Stimulated activated CD4-positive, alpha-beta T cell treated with anti-CD3 and anti-CD28 coated beads, Interleukin-12 subunit alpha, Interleukin-12 subunit beta, amount 100 ng/mL, for 48 hours (primary cell): ENCODE measurements around the gene RAB11FIP4.
A peak's percentile ranks its signal among the peaks of the same experiment; 100 is the strongest.

Source experiments
- DNase-seq, 3 donors: peaks; one replicate each; pipeline ENCODE4 v3.0.0-alpha.2; 2020; ENCODE audit warnings: low read depth in 2 of 3, low spot score in 1 of 3

The RAB11FIP4 gene

DNA sequence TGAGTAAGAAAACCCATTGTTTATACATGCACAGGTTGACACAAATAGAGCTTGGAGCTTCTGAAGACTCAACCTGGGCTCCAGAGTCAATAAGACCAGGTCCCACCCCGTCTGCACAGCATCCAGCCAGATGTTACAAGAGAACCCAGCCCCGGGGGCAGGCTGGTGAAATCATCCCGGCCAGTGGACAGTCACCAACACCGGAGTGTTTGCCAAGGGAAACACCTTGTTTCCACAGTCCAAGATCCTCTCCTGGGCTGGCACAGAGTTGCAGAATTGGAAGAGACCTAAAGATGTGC lies 90.3 kb downstream of the RAB11FIP4 start:
- no peak for DNase-seq

GRCh38 chr17:31484821-31485220 lies 93.3 kb downstream of the RAB11FIP4 start:
- DNase-seq, result no peak

DNA sequence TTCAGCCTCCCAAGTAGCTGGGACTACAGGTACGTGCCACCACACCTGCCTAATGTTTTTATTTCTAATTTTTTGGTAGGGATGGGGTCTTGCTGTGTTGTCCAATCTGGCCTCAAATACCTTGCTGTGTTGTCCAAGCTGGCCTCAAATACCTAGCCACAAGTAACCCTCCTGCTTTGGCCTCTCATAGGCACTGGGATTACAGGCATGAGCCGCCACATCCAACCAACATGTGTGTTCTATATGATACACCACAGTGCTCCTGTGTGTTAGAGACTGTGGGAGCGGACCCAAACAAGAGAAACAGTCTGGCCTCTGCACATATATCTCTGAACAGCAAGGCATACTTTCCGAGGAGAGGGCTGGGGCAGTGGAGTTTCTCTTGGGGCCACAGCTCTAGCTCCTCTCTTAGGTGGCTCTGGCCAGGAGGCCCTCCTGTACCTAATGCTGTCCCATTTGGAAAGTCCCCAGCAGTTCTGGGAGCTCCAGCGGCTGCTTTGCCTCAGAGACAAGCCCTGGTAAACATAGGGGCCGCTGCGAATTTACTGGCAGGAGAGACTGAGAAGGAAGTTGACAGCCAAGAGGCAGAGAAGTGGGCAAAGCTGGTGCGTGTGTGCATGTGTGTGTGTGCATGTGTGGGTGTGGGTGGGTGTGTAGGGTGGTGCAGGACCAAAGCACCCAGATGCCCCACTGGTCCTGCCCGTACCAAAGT lies 95.0 kb downstream of the RAB11FIP4 start:
- DNase-seq, result no peak

DNA sequence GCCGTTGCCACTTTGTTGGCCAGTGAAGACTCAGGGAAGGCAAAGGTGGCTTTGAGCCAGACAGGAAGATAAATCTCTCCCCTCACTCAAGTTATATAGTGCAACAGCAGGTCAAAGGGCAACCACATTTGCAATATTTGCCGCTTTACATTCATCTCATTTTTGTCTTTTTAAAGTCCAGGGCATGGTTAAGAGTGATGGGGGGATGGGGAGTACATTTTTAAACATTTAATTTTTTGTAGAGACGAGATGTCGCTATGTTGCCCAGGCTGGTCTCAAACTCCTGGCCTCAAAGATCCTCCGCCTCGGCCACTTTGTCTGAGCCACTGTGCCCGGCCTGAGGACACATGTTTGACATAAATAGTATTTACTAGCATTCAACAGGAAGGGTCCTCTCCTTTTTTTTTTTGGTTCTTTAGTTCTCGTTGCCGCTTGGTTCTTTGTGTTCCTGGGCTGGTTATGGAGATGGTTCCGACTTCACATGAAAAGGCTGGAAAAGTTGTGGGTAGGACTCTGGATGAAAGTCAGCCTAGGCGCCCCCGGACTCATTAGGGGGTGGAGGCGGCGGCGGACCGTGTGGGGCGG lies 95.7 kb downstream of the RAB11FIP4 start:
- no peak for DNase-seq

- peak; percentile 81 to 89 (median 85) for DNase-seq
Measured at GRCh38 chr17:31487648-31488263, 96.3 kb downstream of the RAB11FIP4 start.

DNA sequence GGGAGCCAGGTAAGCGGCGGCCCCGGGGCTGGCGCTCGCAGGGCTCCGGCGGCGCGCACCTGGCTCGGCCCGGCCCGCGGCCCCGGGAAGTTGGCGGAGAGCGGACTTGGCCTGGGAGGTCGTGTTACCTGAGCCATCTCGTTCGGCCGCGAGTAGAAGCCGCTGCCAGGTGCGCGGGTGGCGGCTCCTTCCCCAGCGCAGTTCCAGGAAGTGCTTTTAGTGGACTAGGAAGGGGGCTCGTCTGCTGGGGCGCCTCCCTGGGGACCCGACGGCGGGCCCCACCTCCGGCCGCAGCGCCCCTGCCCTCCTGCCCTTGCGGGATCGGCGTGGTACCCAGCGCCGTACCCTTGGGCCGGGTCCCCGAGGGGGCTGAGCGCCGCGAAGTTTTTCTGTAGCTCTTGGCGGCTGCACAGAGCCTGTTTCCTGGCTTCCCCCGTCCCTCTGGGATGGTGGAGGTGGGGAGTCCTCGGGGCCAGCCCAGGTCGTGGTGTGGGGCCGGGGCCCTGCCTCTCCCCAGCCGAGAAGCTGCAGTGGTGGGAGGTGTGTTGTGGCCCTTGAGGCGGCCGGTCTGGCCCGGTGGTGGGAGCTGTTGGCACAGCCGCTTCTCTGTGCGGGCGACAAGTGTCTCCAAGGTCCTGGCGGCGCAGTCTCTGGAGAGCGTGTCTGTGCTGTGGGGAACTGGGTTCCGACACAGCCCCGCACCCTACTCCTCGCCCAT lies 96.9 kb downstream of the RAB11FIP4 start:
- peak in 1 of 3 donors; percentile 19 for DNase-seq

DNA sequence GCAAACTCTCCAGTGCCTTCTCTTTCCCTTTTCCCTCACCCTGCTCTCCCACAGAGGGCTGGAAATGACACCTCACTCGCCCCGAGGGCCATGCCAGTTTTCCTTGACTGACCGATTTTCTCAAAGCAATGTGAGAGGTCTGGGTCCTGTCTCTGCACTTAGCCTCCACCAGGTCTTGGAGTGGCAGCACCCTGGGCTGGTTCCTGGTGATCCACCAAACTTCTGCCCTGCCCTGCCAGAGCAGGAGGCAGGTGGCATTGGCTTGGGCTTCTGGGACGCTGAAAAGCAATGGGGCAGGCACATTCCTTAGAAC lies 97.5 kb downstream of the RAB11FIP4 start:
- DNase-seq, result no peak

GRCh38 chr17:31489295-31490018 lies 98.0 kb downstream of the RAB11FIP4 start:
- DNase-seq, result no peak

DNA sequence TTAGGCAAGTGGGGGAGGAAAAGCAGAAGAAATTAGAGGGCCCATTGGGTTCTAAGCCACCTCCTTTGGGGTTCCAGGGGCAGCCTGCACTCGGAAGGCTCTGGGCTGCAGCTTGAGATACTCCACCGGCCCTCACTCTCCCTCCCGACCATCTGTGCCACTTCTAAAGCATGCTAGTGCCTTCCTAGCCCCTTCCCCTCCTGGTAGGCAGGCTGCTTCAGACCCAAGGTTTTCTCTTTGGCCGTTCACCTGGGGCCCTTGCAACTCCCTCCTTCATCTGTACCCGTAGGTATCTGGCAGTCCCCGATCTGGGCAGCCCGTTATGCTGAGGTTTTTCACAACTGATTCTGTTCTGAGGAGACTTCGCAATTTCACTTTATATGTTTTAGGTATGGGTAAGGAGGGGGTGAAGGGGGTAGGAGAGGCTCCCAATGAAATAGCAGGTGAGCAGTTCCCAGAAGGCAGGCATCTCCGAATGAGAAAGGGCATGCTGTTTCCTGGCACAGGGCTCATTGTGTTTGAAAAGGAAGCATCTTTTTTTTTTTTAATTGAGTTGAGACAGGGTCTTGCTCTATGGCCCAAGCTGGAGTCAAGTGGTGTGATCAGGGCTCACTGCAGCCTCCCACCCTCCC lies 98.7 kb downstream of the RAB11FIP4 start:
- DNase-seq, result no peak

DNA sequence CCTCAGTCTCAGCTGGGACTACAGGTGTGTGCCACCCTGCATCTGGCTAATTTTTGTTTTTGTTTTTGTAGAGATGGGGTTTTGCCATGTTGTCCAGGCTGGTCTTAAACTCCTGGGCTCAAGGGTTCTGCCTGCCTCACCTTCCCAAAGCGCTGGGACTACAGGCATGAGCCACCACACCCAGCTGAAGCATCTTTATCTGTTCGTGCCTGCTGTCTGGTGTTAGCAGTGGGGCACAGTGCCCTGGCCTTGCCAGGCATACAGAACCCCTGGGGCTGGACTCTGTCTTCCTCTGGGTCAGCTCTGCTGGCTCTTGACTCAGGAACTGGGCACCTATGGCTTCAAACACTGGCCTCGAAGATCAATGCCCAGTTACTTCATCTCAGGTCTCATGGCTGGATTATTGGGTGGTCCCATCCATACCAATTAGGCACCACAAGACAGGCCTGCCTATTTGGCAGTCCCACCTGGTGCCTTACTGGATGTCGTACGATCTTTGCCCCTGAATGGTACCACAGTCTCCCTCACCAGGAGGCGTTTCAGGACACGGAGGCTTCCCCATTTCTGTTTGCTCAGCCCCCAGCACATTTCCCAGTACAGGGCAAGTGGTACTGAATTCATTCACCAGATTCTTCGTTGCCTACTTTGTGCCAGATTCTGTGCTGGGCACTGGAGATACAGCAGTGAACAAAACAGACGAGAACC lies 99.3 kb downstream of the RAB11FIP4 start:
- DNase-seq, result no peak

GRCh38 chr17:31491376-31492131 lies 100.1 kb downstream of the RAB11FIP4 start:
- DNase-seq, result no peak

DNA sequence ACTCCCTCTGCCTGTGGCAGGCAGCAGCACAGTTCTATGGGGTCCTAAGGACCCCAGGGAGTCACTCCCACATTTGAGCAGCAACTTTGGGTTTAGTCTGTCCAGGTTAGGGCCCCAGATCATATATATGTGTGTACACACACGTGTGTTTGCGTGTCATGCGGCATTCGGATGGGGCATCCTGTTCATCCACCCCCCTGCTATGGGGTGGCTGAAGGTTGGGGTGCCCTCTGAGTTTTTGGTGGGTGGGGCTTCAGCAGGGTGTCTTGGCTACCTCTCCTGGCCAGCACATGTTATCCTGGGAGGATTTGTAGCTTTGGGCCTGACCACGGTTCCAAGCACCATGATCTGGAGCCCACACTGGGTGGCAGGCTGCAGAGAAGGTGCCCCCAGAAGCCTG lies 100.7 kb downstream of the RAB11FIP4 start:
- no peak for DNase-seq

- peak; percentile 70 to 73 (median 72) for DNase-seq
Measured at GRCh38 chr17:31492880-31493655, 101.6 kb downstream of the RAB11FIP4 start.

GRCh38 chr17:31493656-31494155 lies 102.2 kb downstream of the RAB11FIP4 start:
- DNase-seq, result no peak

GRCh38 chr17:31494259-31495021 lies 103.0 kb downstream of the RAB11FIP4 start:
- DNase-seq, result peak; percentile 40 to 52 (median 51)

GRCh38 chr17:31495022-31495885 lies 103.8 kb downstream of the RAB11FIP4 start:
- no peak for DNase-seq

GRCh38 chr17:31496097-31496496 lies 104.6 kb downstream of the RAB11FIP4 start:
- DNase-seq, result no peak
